ENCODE results near the gene CHST9.

DNA sequence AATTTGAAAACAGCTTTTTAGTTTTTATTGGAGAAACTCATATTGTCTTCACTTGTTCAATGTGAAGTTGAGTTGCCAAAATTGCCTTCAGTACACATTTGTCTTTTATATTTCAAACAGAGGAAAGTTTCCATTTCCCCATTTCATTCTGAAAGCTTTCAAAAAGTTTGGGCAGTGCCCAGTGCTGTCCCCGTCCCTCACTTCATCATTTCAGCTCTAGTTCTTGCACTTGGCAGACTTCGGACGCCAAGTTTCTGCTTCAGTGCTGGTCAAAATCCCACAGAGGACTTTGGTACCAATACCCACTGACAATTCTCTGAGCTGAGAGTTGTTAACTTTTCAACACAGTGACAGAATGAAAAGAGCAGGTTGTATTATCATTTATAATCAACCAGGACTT is 276.2 kb downstream of the CHST9 start:
- TF ChIP-seq, protein P1, sequence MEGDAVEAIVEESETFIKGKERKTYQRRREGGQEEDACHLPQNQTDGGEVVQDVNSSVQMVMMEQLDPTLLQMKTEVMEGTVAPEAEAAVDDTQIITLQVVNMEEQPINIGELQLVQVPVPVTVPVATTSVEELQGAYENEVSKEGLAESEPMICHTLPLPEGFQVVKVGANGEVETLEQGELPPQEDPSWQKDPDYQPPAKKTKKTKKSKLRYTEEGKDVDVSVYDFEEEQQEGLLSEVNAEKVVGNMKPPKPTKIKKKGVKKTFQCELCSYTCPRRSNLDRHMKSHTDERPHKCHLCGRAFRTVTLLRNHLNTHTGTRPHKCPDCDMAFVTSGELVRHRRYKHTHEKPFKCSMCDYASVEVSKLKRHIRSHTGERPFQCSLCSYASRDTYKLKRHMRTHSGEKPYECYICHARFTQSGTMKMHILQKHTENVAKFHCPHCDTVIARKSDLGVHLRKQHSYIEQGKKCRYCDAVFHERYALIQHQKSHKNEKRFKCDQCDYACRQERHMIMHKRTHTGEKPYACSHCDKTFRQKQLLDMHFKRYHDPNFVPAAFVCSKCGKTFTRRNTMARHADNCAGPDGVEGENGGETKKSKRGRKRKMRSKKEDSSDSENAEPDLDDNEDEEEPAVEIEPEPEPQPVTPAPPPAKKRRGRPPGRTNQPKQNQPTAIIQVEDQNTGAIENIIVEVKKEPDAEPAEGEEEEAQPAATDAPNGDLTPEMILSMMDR (IDR thresholded peaks at IDR 0.05; ENCODE audit: poor library complexity), result no peak
- TF ChIP-seq EZH2phosphoT487 (IDR thresholded peaks at IDR 0.05; ENCODE audit: low read depth, severe bottlenecking, unreplicated experiment) (no peak), EZH2 (IDR thresholded peaks at IDR 0.05; ENCODE audit: borderline replicate concordance) (no peak)

Measured in hepatocyte (in vitro differentiated cells).